ENCODE results near the gene MZT2A. TPM values are rescaled to one million over a fixed set of nuclear protein-coding genes. Genes with fewer than 3 reads are reported as not detected.
"Not testable (repeated sequence)": the region's sequence is repeated elsewhere in the genome, so short reads cannot be mapped to it uniquely, and the experiment has no call there.

MZT2A gene
- total RNA-seq, 1 donor from 2014 or later: 71.0 TPM

DNA sequence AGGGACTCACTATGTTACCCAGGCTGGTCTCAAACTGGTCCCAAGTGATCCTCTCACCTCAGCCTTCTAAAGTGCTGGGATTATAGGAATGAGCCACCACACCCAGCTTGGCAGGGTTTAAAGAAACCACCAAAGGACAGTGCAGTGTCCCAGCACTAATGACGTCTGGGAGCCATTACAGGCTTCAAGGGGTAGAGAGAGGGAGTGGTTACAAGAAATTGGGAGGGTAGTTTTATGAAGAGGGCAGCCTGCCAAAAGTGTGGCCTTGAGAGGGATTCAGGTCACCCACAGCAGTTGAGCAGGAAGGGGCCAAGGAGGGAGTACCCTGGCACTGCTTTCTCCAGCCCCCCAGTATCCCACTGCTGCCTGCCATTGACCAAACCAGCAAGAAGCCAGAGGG lies 15.0 kb downstream of the MZT2A start:
- ATAC-seq; intact Hi-C loops (cut with DNase I); DNase-seq (ENCODE audit: low spot score): not testable (repeated sequence)

DNA sequence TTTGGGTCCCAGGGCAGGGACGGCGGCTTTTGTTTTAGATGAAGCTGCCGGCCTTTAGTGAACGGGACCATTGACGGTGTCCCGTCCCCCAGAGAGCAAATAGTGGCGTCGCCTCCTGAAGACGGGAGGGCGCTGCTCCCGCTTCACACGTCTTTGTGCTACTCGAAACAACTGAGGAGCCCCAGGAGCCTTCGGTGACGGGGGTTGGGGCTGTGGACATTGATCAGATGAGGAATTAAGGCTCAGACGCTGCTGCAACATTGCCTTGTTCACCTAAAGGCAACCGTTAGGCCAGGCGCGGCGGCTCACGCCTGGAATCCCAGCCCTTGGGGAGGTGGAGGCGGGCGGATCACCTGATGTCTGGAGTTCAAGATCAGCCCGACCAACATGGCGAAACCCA lies 15.8 kb downstream of the MZT2A start:
- intact Hi-C loops (cut with DNase I); DNase-seq (ENCODE audit: low spot score); ATAC-seq: not testable (repeated sequence)

DNA sequence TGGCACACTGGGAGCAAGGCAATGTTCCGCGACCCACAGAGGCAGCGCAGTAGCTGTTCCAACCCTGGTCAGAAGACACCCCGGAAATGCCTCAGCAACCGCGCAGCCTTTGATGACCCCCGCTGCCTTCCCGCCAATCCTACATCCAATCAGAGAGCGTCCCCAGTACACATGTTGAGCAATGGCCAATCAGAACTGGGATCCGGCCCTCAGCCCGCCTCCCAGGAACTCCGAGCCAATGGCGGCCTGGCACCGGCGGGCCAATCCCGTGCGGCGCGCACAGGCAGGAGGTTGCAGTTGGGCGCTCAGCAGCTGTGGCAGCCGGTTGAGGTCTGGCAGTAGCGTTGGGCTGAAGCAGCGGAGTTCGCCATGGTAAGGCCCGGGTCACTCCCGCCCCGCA lies 16.4 kb downstream of the MZT2A start, which contains the start of gene TUBA3D:
Gene TUBA3D, plus strand, starts transcription at position 289 of the 400 bp plus-strand sequence. Its CDS starts 81 bp downstream, at position 370.
- intact Hi-C loops (cut with DNase I): no loop called here
- no peak for DNase-seq (ENCODE audit: low spot score)
- ATAC-seq: no peak

DNA sequence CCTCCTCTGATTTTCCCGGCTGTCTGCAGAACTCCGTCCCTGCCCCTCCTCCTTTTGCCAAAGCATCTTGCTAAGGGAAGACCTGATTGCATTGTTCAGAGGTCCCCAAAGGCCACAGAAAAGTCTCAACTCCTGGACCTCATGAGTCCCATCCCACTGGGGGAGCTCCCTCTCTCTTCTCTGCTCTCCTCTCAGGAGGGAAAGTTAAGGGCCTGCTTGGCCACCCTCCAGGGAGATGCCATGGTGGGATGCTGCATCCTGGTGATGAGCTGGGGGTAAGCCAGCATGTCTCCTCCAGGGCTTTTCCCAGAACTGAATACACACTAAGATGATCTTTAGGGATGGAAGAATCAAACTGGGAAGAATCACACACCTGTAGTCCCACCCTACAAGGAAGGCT lies 18.9 kb downstream of the MZT2A start:
- not testable (repeated sequence) for ATAC-seq

DNA sequence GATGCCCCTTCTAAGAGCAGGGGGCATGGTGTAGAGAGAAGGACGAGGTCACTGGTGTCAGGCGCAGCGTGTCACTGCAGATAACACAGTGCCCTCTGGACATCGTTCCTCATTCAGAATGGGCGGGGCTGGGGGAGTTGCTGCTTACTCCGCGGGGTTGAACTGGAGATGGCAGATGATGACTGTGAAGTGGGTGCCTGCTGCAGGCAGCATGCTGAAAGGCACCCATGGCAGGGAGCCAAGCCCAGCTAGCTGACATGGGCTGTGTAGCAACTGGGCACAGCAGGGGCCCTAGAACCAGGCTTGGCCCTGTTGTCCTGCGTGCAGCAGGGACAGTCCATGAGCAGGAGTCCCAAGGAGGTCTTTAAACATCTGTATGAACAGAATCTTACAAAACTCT lies 20.6 kb downstream of the MZT2A start:
- DNase-seq (ENCODE audit: low spot score); ATAC-seq: not testable (repeated sequence)

More for the DNA sequence above, 18.9 kb downstream of the MZT2A start:
- intact Hi-C loops (cut with DNase I); DNase-seq (ENCODE audit: low spot score): not testable (repeated sequence)

DNA sequence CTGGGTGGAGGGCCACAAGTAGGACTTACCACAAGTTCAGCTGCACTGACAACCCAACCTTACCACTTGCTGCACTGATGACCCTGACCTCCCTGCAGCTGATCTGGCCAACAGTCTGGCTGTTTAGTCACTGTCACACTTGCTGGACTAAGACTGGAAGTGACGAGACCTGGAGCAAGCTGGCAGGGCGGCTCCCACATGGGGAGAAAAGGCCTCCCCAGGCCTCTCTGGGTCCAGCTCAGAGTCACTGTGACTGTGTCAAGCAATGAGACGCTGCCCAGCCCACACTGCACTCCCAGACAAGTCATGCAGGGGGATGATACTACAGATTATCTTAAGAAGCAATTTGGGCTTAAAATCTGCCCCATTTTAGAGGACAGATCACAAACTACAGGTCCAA lies 21.3 kb downstream of the MZT2A start:
- DNase-seq (ENCODE audit: low spot score); intact Hi-C loops (cut with DNase I); ATAC-seq: not testable (repeated sequence)

More for the DNA sequence above, 20.6 kb downstream of the MZT2A start:
- intact Hi-C loops (cut with DNase I): not testable (repeated sequence)

DNA sequence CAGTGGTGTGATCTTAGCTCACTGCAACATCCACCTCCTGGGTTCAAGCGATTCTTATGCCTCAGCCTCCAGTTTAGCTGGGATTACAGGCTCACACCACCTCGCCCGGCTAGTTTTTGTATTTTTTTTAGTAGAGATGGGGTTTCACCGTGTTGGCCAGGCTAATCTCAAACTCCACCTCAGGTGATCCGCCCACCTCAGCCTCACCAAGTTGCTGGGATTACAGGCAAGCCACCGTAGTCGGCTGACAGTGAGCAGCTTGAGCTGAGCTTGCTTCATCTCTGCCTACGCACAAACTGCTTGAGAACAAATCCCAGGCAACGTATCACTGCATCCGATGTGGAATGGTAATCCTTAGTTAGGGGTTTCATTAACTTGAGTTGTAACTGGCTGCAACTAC lies 24.5 kb downstream of the MZT2A start:
- DNase-seq (ENCODE audit: low spot score); intact Hi-C loops (cut with DNase I): not testable (repeated sequence)

DNA sequence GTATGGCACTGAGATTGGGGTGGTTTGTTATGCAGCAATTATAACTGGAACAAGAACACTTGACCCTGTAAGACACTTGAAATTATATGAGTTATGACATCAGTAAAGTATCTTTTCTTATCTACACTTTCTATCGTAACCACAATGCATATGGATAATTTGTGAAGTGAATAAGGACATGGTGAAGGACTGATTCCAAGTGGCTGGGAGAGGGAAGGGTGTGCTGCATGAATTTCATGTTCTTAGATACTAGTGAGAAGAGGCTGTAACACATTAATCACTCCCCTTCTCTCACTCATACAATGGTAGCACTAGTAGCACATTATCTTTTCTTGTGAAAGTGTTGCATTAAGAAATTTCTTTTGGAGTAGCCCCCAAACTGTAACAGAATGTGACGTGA lies 37.3 kb downstream of the MZT2A start:
- intact Hi-C loops (cut with DNase I); ATAC-seq: not testable (repeated sequence)

More for the DNA sequence above, 24.5 kb downstream of the MZT2A start:
- ATAC-seq: not testable (repeated sequence)

DNA sequence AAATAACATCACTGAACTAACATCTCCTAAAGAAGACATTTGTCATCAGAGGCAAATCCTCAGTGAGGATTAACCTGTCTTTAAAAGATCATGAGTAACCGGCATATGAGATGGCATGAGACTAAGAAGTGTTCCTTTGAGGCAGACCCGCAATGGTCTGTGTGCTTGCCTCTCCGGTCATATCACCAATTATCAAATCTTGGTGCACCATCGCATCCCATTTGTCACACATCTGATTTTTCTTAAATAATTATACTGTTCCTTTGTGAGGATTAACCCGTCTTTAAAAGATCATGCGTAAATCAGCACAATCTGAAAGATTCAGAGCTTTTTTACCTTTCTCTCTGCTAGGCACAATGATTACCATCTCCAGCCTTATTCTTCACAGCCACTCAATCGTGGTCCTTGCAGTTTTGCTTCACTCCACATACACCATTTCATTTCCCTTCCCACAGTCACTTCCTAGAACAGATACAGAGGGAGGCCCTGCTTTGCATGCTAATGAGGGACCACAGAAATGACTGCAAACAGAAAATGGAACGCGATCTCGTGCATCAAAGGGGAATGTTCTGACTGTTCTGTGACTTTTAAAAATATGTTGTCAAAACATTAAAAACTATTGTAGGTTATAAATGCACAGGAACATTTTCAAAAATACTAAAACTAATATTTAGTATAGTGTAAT lies 40.8 kb downstream of the MZT2A start:
- DNase-seq (ENCODE audit: low spot score); ATAC-seq; intact Hi-C loops (cut with DNase I): not testable (repeated sequence)

More for the DNA sequence above, 37.3 kb downstream of the MZT2A start:
- not testable (repeated sequence) for DNase-seq (ENCODE audit: low spot score)

DNA sequence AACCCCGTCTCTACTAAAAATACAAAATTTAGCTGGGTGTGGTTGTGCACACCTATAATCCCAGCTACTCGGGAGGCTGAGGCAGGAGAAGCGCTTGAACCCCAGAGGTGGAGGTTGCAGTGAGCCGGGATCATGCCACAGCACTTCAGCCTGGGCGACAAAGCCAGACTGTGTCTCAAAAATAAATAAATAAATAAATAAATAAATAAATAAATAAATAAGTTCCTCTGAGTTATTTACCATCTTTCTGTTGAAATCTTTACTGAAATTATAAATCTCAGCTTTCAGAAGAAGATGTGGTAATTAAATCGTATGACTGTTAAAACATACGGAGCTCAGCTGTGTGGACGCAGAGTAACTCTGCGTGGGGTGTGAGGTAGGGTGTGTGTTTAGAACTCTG lies 44.2 kb downstream of the MZT2A start:
- intact Hi-C loops (cut with DNase I); ATAC-seq; DNase-seq (ENCODE audit: low spot score): not testable (repeated sequence)

DNA sequence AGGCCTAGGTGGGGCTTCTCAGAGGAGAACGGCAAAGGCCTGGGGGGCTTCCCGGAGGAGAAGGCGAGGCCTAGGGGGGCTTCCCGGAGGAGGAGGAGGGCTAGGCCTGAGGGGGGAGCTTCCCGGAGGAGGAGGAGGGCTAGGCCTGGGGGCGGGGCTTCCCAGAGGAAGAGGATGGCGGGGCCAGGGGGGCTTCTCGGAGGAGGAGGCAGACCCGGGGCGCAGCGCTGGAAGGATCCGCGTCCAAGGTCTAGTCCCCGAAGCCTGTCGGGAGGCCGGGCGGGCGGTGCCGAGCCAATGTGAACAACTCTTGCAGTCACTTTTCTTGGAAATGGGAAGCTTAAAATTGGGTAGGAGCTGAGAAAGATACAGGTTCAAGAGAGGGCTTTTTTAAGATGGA lies 46.3 kb downstream of the MZT2A start:
- ATAC-seq: no peak
- intact Hi-C loops (cut with DNase I): no loop called here

DNA sequence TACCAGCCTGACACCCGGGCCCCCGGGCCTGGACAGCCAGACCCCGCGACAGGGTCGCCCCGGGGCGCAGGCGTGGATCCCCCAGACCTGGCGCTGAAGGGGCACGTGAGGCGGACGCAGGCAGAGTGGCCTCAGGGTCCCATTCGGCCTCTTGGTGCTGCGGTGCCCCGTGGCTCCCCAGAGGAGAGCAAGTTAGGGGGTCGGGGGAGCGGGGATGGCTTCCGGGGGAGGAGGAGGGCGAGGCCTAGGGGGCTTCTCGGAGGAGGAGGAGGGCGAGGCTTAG lies 46.7 kb downstream of the MZT2A start:
- intact Hi-C loops (cut with DNase I); DNase-seq (ENCODE audit: low spot score); ATAC-seq: not testable (repeated sequence)

More for the DNA sequence above, 46.3 kb downstream of the MZT2A start:
- no peak for DNase-seq (ENCODE audit: low spot score)

DNA sequence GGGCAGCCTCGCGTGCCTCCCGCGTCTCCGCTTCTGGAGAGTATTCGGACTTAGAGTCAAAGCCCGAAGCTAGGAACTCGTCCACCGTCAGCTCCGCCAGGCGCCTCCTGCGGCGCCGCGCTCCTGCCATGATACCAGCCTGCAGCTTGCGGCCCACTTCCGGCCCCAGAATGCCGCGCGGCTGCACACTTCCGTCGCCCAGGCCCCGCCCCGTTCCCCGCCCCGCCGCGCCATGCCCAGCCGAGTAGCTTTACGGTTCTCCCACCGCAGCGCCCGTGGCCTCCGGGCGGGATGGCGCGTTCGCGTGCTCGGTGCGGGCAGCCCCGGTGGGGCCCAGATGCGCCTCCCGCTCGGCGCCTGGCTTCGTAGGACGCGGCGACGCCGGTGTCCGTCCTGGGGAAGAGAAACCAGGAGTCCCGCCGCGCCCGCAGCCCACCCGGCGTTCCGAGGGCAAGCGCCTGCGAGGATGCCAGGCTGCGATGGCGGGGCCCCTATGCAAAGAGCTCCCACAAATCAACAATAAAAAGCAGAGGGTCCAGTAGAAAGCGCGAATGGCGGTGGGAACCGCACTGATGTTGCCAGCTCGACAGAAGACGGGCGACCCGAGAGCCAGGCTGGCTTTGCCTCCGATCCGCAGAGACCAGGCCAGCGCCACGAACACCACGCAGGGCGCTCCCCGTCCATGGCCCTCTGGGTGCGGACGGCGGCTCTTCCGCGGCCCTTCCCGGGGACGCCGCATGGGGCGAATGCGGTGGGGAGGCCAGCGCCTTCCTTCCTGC lies 47.3 kb downstream of the MZT2A start:
- intact Hi-C loops (cut with DNase I); ATAC-seq: not testable (repeated sequence)

DNA sequence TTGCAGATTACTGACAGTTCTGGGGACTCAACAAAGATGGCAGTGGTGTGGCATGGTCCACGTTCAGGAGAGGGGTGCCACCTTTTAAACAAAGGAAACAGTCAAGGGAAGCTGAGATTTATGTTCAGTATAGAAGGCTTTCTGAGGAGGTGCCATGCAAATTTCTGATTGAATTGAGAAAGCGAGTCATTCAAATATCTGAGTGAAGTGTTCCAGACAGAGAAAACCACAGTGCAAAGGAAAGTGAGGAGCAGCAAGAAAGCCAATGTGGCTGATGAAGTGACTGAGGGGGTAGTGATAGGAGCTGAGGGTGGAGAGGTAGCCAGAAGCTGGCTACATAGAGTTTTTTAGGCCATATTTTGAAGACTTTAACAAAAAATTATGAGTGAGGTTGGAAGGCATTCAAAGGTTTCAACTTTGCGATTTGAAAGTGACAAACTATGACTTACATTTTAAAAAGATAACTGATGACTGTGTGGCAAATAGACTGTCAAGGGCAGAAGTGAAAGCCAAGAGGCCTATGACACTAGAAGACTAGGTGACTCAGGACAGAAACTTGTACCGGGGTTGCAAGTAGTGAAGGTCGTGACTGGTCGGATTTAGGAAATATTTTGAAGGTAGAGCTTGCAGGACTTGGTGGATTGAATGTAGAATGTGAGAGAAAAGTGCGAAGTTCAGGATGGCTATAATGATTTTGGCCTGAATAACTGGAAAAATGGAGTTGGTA lies 51.3 kb downstream of the MZT2A start:
- DNase-seq (ENCODE audit: low spot score); intact Hi-C loops (cut with DNase I); ATAC-seq: not testable (repeated sequence)

More for the DNA sequence above, 47.3 kb downstream of the MZT2A start:
- DNase-seq (ENCODE audit: low spot score): not testable (repeated sequence)

Small RNA genes lying within 50 kb of the gene (microRNA-seq; reads per million reads assigned to microRNA genes)
- gene MIR4784: not detected

Other genes with a start within 250 kb of the MZT2A start
- not detected for gene RAB6D, start 128.2 kb downstream of the MZT2A start, total RNA-seq
- not detected for gene TUBA3D, start 16.3 kb downstream of the MZT2A start, total RNA-seq
- 12.8 TPM for gene CCDC74A, start 35.5 kb upstream of the MZT2A start, total RNA-seq

Measured in sciatic nerve (tissue), 2 donors.